ENCODE results near the gene ADGRD1.

- TF ChIP-seq CTCF (IDR thresholded peaks at IDR 0.05) (no peak), EP300 (IDR thresholded peaks at IDR 0.05; ENCODE audit: low read depth) (no peak)
Observed at GRCh38 chr12:131087302-131087818, 133.7 kb downstream of the ADGRD1 start.
